PC-9 (cell line): ENCODE results near the gene CUZD1. TPM values are rescaled to one million over a fixed set of nuclear protein-coding genes. Genes with fewer than 3 reads are reported as not detected.

Experiments used
- BruUV-seq: library from RNA; stranded (reverse); fragments of 400-500 nt; replicated peaks from 2 replicates; lab custom pipeline; 2021; lab: Mats Ljungman, UMichigan
- CTCF ChIA-PET: fragments of 300-600 bp; sonication (Branson Sonifier 250); formaldehyde crosslinking; loops from one replicate; lab custom pipeline; 2022; ENCODE audit warnings: antibody characterized with exemption; lab: Charles Lee
- POLR2A ChIA-PET: fragments of 300-600 bp; sonication (Branson Sonifier 250); formaldehyde crosslinking; loops from one replicate; lab custom pipeline; 2022; ENCODE audit warnings: antibody characterized with exemption; ENCODE audit not compliant: unreplicated experiment; lab: Charles Lee
- DNase-seq, 2 experiments: peaks; one replicate each; pipeline versions ENCODE4 v3.0.0 to v3.0.0-alpha.2; 2015 to 2022; ENCODE audit warnings: mixed read lengths in 1 of 2
- H2AFZ ChIP-seq: fragments of 200-600 bp; sonication (generic); 2 replicates; pipeline ENCODE4 v1.8.1; 2017; ENCODE audit warnings: antibody characterized with exemption
- H3F3A ChIP-seq: fragments of 200-600 bp; sonication (generic); 2 replicates; pipeline ENCODE4 v1.8.1; 2017; ENCODE audit warnings: antibody characterized with exemption, mild to moderate bottlenecking, low read depth; ENCODE audit not compliant: insufficient read depth
- H3K27ac ChIP-seq: fragments of 200-600 bp; sonication (generic); 2 replicates; pipeline ENCODE4 v1.6.1; 2016; ENCODE audit warnings: mixed run types
- H3K27me3 ChIP-seq: fragments of 200-600 bp; sonication (generic); 2 replicates; pipeline ENCODE4 v1.6.1; 2016; ENCODE audit warnings: low read depth, mixed run types; ENCODE audit not compliant: insufficient read depth
- H3K36me3 ChIP-seq: fragments of 200-600 bp; sonication (generic); 2 replicates; pipeline ENCODE4 v1.6.1; 2016; ENCODE audit warnings: low read depth, mixed run types
- H3K4me1 ChIP-seq: fragments of 200-600 bp; sonication (generic); replicated peaks from 2 replicates; pipeline ENCODE4 v1.6.1; 2016; ENCODE audit warnings: mixed run types; ENCODE audit not compliant: insufficient read depth
- H3K4me2 ChIP-seq: fragments of 200-600 bp; sonication (generic); 2 replicates; pipeline ENCODE4 v1.6.1; 2017; ENCODE audit warnings: mixed run types
- H3K4me3 ChIP-seq: fragments of 200-600 bp; sonication (generic); 2 replicates; pipeline ENCODE4 v1.6.1; 2016; ENCODE audit warnings: mixed run types
- H3K79me2 ChIP-seq: fragments of 200-600 bp; sonication (generic); 2 replicates; pipeline ENCODE4 v1.6.1; 2017; ENCODE audit warnings: low read depth, mixed run types
- H3K9me2 ChIP-seq: fragments of 200-600 bp; sonication (generic); 2 replicates; pipeline ENCODE4 v1.8.1; 2017; ENCODE audit warnings: mild to moderate bottlenecking; ENCODE audit not compliant: insufficient read depth
- H3K9me3 ChIP-seq: fragments of 200-600 bp; sonication (generic); 2 replicates; pipeline ENCODE4 v1.8.1; 2016; ENCODE audit warnings: low read depth; ENCODE audit not compliant: insufficient read depth
- H4K20me1 ChIP-seq: fragments of 200-600 bp; sonication (generic); 2 replicates; pipeline ENCODE4 v1.8.1; 2017; ENCODE audit not compliant: insufficient read depth
- CTCF ChIP-seq: fragments of 200-600 bp; sonication (generic); conservative IDR thresholded peaks from 2 replicates; pipeline ENCODE4 v1.6.1; 2017; ENCODE audit warnings: mixed run types, antibody characterized with exemption, mild to moderate bottlenecking, moderate library complexity
- EZH2 ChIP-seq: fragments of 200-600 bp; sonication (generic); IDR thresholded peaks from 2 replicates; pipeline ENCODE4 v1.8.0; 2017; ENCODE audit warnings: antibody characterized with exemption, low read depth
- intact Hi-C: fragments of 100-400 bp; cut with micrococcal nuclease; formaldehyde crosslinking; loops from one replicate; pipeline ENCODE4 v1.10.0; 2022; ENCODE audit not compliant: unreplicated experiment
- total RNA-seq: library from RNA; stranded (reverse); gene quantifications from 2 replicates; pipeline ENCODE4 v1.2.3, GENCODE V29; 2021

Gene CUZD1
- total RNA-seq, 1 experiment from 2014 or later = 2.0 TPM

- Histone ChIP-seq H3K4me3 (no peak overlapping the region), H3K27me3 (no peaks in the 10 kb centered on the region), H2AFZ (no peak overlapping the region), H3K9me3 (no peaks in the 10 kb centered on the region), H3K9me2 (no peaks in the 10 kb centered on the region), H3K36me3 (no peaks in the 10 kb centered on the region), H4K20me1 (no peaks in the 10 kb centered on the region), H3K79me2 (no peaks in the 10 kb centered on the region), H3K4me2 (no peak overlapping the region), H3K27ac (no peak overlapping the region), H3F3A (no peaks in the 10 kb centered on the region), H3K4me1 (no peaks in the 10 kb centered on the region)
- no peak for TF ChIP-seq CTCF
- no peak for TF ChIP-seq EZH2
- ChIA-PET CTCF (no interaction called here), POLR2A (no interaction called here)
- intact Hi-C loops = no loop called here
- BruUV-seq = no TSS peak
- DNase-seq = no peak
Measured at GRCh38 chr10:122841569-122841968, 4.1 kb downstream of the CUZD1 start.

- H3K4me2 ChIP-seq = no peak overlapping the region
- no TSS peak for BruUV-seq
- POLR2A ChIA-PET = no interaction called here
- H3K79me2 ChIP-seq = no peaks in the 10 kb centered on the region
- H3K36me3 ChIP-seq = no peaks in the 10 kb centered on the region
- CTCF ChIA-PET = no interaction called here
- H3K9me3 ChIP-seq = no peaks in the 10 kb centered on the region
- TF ChIP-seq CTCF (no peak), EZH2 (no peak)
- H3F3A ChIP-seq = no peaks in the 10 kb centered on the region
- H3K27me3 ChIP-seq = no peaks in the 10 kb centered on the region
- H4K20me1 ChIP-seq = no peaks in the 10 kb centered on the region
- no peaks in the 10 kb centered on the region for H3K9me2 ChIP-seq
- no peak overlapping the region for H3K4me3 ChIP-seq
- intact Hi-C loops = no loop called here
- H3K27ac ChIP-seq = no peak overlapping the region
- DNase-seq = no peak
- H2AFZ ChIP-seq = no peak overlapping the region
- no peaks in the 10 kb centered on the region for H3K4me1 ChIP-seq
Measured at GRCh38 chr10:122839505-122839904, 6.2 kb downstream of the CUZD1 start.

- Histone ChIP-seq H2AFZ (no peak overlapping the region), H4K20me1 (no peaks in the 10 kb centered on the region), H3K9me3 (no peaks in the 10 kb centered on the region), H3K36me3 (no peaks in the 10 kb centered on the region), H3F3A (no peaks in the 10 kb centered on the region), H3K79me2 (no peaks in the 10 kb centered on the region), H3K4me1 (no peaks in the 10 kb centered on the region), H3K9me2 (no peaks in the 10 kb centered on the region), H3K4me2 (no peak overlapping the region), H3K4me3 (no peak overlapping the region), H3K27me3 (no peaks in the 10 kb centered on the region), H3K27ac (no peak overlapping the region)
- no TSS peak for BruUV-seq
- intact Hi-C loops = no loop called here
- DNase-seq = no peak
- CTCF ChIA-PET = no interaction called here
- no peak for TF ChIP-seq CTCF
- TF ChIP-seq EZH2 = no peak
- POLR2A ChIA-PET = no interaction called here
Measured at GRCh38 chr10:122838880-122839279, 6.8 kb downstream of the CUZD1 start.
